Mammary epithelial cell (primary cell): ENCODE data around the gene ITGA11.

Experiments used
- CTCF ChIP-seq, 2 donors: IDR thresholded peaks in 1 of 2; conservative IDR thresholded peaks in 1 of 2; 2 replicates each; pipeline ENCODE4 v1.5.1; 2011 to 2012; ENCODE audit warnings: inconsistent platforms in 2 of 2, low read length in 2 of 2, mild to moderate bottlenecking in 2 of 2, control low read depth in 1 of 2, low read depth in 1 of 2; ENCODE audit not compliant: insufficient read depth in 1 of 2; ENCODE audit errors: extremely low read depth in 1 of 2
- EZH2 ChIP-seq: IDR thresholded peaks from 2 replicates; pipeline ENCODE4 v1.6.1; 2012; ENCODE audit warnings: low read length, inconsistent platforms, borderline replicate concordance

GRCh38 chr15:68337826-68338225, 94.1 kb downstream of the ITGA11 start:
- TF ChIP-seq CTCF (conservative IDR thresholded peaks at IDR 0.05 in 1 of 2, IDR thresholded peaks at IDR 0.05 in 1 of 2; ENCODE audit: extremely low read depth in 1 of 2, insufficient read depth in 1 of 2, low read depth in 1 of 2, low read length in 2 of 2) (no peak), EZH2 (no peak)
